Mononuclear cell (primary cell): ENCODE data around the gene HES7. TPM values are rescaled to one million over a fixed set of nuclear protein-coding genes. Genes with fewer than 3 reads are reported as not detected.
A peak's percentile ranks its signal among the peaks of the same experiment; 100 is the strongest.
"Not testable (repeated sequence)": the region's sequence is repeated elsewhere in the genome, so short reads cannot be mapped to it uniquely, and the experiment has no call there.

Source experiments
- H3K27me3 ChIP-seq: 2 replicates; pipeline ENCODE4 v1.6.0; 2011; ENCODE audit warnings: low read length, control low read depth; ENCODE audit not compliant: insufficient read depth
- H3K4me1 ChIP-seq: 2 replicates; pipeline ENCODE4 v1.5.1; 2011; ENCODE audit warnings: mild to moderate bottlenecking, low read length, control low read depth; ENCODE audit not compliant: insufficient read depth
- H3K4me3 ChIP-seq: 2 replicates; pipeline ENCODE4 v1.5.1; 2011; ENCODE audit warnings: mild to moderate bottlenecking, low read length, moderate library complexity
- H3K9me3 ChIP-seq: 2 replicates; pipeline ENCODE4 v1.5.1; 2011; ENCODE audit warnings: low read depth, mild to moderate bottlenecking, control low read depth, low read length
- total RNA-seq: library from RNA; depleted of rRNA; stranded (reverse); fragments of >200 nt; gene quantifications from one replicate; pipeline ENCODE4 v1.2.3, GENCODE V29; 2012

Gene HES7
- total RNA-seq, 1 donor, result not detected

- no peaks in the 10 kb centered on the region for H3K27me3 ChIP-seq
- H3K4me1 ChIP-seq, result peaks cover 4% of the 10 kb centered on the region
- H3K4me3 ChIP-seq, result no peak within 1 kb of the TSS
- H3K9me3 ChIP-seq, result no peaks in the 10 kb centered on the region
Observed at GRCh38 chr17:8087075-8087951, 36.6 kb downstream of the HES7 start, which contains the start of gene ALOX12B. TSS of gene ALOX12B (minus strand) at chr17:8087716. CDS start at chr17:8087442, 274 bp downstream.

GRCh38 chr17:8084250-8084649, 39.7 kb downstream of the HES7 start:
- Histone ChIP-seq H3K4me1 (peaks cover 12% of the 10 kb centered on the region), H3K27me3 (no peaks in the 10 kb centered on the region), H3K9me3 (no peaks in the 10 kb centered on the region), H3K4me3 (no peak overlapping the region)

GRCh38 chr17:8082292-8082691, 41.6 kb downstream of the HES7 start:
- Histone ChIP-seq H3K9me3 (no peaks in the 10 kb centered on the region), H3K4me1 (peaks cover 18% of the 10 kb centered on the region), H3K27me3 (peaks cover 2% of the 10 kb centered on the region), H3K4me3 (no peak overlapping the region)

- H3K4me1 ChIP-seq, result peaks cover 18% of the 10 kb centered on the region
- no peaks in the 10 kb centered on the region for H3K9me3 ChIP-seq
- no peak overlapping the region for H3K4me3 ChIP-seq
- H3K27me3 ChIP-seq, result peaks cover 2% of the 10 kb centered on the region
Observed at GRCh38 chr17:8081876-8082275, 42.0 kb downstream of the HES7 start.

GRCh38 chr17:8080799-8081219, 43.1 kb downstream of the HES7 start:
- no peaks in the 10 kb centered on the region for H3K9me3 ChIP-seq

GRCh38 chr17:8080208-8080798, 43.6 kb downstream of the HES7 start:
- H3K9me3 ChIP-seq, result no peaks in the 10 kb centered on the region
- peaks cover 18% of the 10 kb centered on the region for H3K4me1 ChIP-seq
- H3K4me3 ChIP-seq, result no peak overlapping the region
- peaks cover 3% of the 10 kb centered on the region for H3K27me3 ChIP-seq

More at GRCh38 chr17:8080799-8081219, 43.1 kb downstream of the HES7 start:
- H3K4me3 ChIP-seq, result no peak overlapping the region
- H3K4me1 ChIP-seq, result peaks cover 18% of the 10 kb centered on the region
- H3K27me3 ChIP-seq, result peaks cover 2% of the 10 kb centered on the region

GRCh38 chr17:8079291-8080207, 44.4 kb downstream of the HES7 start:
- no peaks in the 10 kb centered on the region for H3K9me3 ChIP-seq
- H3K27me3 ChIP-seq, result peaks cover 10% of the 10 kb centered on the region
- H3K4me1 ChIP-seq, result peaks cover 18% of the 10 kb centered on the region
- H3K4me3 ChIP-seq, result peak overlapping the region; percentile 35

- peaks cover 26% of the 10 kb centered on the region for H3K27me3 ChIP-seq
- not testable (repeated sequence) for H3K9me3 ChIP-seq
Observed at GRCh38 chr17:8077939-8078338, 46.0 kb downstream of the HES7 start.

GRCh38 chr17:8076502-8077266, 47.2 kb downstream of the HES7 start:
- Histone ChIP-seq H3K9me3 (no peaks in the 10 kb centered on the region), H3K4me3 (no peak overlapping the region), H3K4me1 (peaks cover 39% of the 10 kb centered on the region), H3K27me3 (peaks cover 38% of the 10 kb centered on the region)

More at GRCh38 chr17:8077939-8078338, 46.0 kb downstream of the HES7 start:
- H3K4me3 ChIP-seq, result not testable (repeated sequence)
- peaks cover 29% of the 10 kb centered on the region for H3K4me1 ChIP-seq

- Histone ChIP-seq H3K9me3 (no peaks in the 10 kb centered on the region), H3K4me1 (peaks cover 40% of the 10 kb centered on the region), H3K27me3 (peaks cover 47% of the 10 kb centered on the region), H3K4me3 (no peak overlapping the region)
Observed at GRCh38 chr17:8075574-8076342, 48.1 kb downstream of the HES7 start.

- peaks cover 48% of the 10 kb centered on the region for H3K27me3 ChIP-seq
- peaks cover 42% of the 10 kb centered on the region for H3K4me1 ChIP-seq
- no peaks in the 10 kb centered on the region for H3K9me3 ChIP-seq
- no peak overlapping the region for H3K4me3 ChIP-seq
Observed at GRCh38 chr17:8075081-8075480, 48.8 kb downstream of the HES7 start.

GRCh38 chr17:8074554-8074953, 49.4 kb downstream of the HES7 start:
- peaks cover 48% of the 10 kb centered on the region for H3K27me3 ChIP-seq
- H3K4me3 ChIP-seq, result no peak overlapping the region
- H3K4me1 ChIP-seq, result peaks cover 42% of the 10 kb centered on the region
- H3K9me3 ChIP-seq, result no peaks in the 10 kb centered on the region

- no peak overlapping the region for H3K4me3 ChIP-seq
- peaks cover 42% of the 10 kb centered on the region for H3K4me1 ChIP-seq
- H3K9me3 ChIP-seq, result no peaks in the 10 kb centered on the region
- H3K27me3 ChIP-seq, result peaks cover 48% of the 10 kb centered on the region
Observed at GRCh38 chr17:8073627-8074484, 50.0 kb downstream of the HES7 start.
